Breast epithelium (tissue), 4 donors: Measurements from ENCODE around the gene ZNF776. TPM values are rescaled to one million over a fixed set of nuclear protein-coding genes. Genes with fewer than 3 reads are reported as not detected.
"Not testable (repeated sequence)": the region's sequence is repeated elsewhere in the genome, so short reads cannot be mapped to it uniquely, and the experiment has no call there.

ENCODE experiments used
- DNase-seq, 2 donors: peaks; one replicate each; pipeline ENCODE4 v3.0.0-alpha.2; 2019; ENCODE audit warnings: low spot score in 2 of 2
- H3K27ac ChIP-seq, 2 donors: fragments of 200-600 bp; sonication (generic) in 1 of 2; one replicate each; pipeline ENCODE4 v1.5.1; 2016 to 2019; ENCODE audit warnings: mild to moderate bottlenecking in 1 of 2
- H3K27me3 ChIP-seq, 2 donors: fragments of 200-600 bp; sonication (generic) in 1 of 2; one replicate each; pipeline versions ENCODE4 v1.5.1 to v1.6.0; 2017 to 2019; ENCODE audit warnings: control low read depth in 1 of 2, mild to moderate bottlenecking in 1 of 2
- H3K36me3 ChIP-seq: fragments of 200-600 bp; one replicate; pipeline ENCODE4 v1.5.1; 2019
- H3K4me1 ChIP-seq, 2 donors: fragments of 200-600 bp; sonication (generic); one replicate each; pipeline ENCODE4 v1.5.1; 2016 to 2019; ENCODE audit warnings: control low read depth in 1 of 2
- H3K4me3 ChIP-seq, 3 donors: fragments of 200-600 bp; sonication (generic); 1 replicate in 2 of 3; 2 replicates in 1 of 3; pipeline ENCODE4 v1.5.1; 2016 to 2019; ENCODE audit warnings: mild to moderate bottlenecking in 3 of 3, moderate library complexity in 2 of 3
- H3K9me3 ChIP-seq, 2 donors: fragments of 200-600 bp; sonication (generic) in 1 of 2; one replicate each; pipeline ENCODE4 v1.5.1; 2016 to 2019; ENCODE audit warnings: control low read depth in 1 of 2
- CTCF ChIP-seq, 3 donors: fragments of 450-650 bp; IDR thresholded peaks; one replicate each; pipeline ENCODE4 v1.5.1; 2016 to 2017; ENCODE audit warnings: antibody characterized with exemption in 3 of 3, mild to moderate bottlenecking in 3 of 3, moderate library complexity in 3 of 3
- POLR2A ChIP-seq: fragments of 450-650 bp; IDR thresholded peaks from one replicate; pipeline ENCODE4 v1.6.1; 2016; ENCODE audit warnings: antibody characterized with exemption, mild to moderate bottlenecking, moderate library complexity
- POLR2AphosphoS5 ChIP-seq, 3 donors: sonication (generic); formaldehyde crosslinking; IDR thresholded peaks; one replicate each; pipeline ENCODE4 v1.6.1; 2017; ENCODE audit warnings: antibody characterized with exemption in 3 of 3
- intact Hi-C: fragments of 100-400 bp; cut with DNase I; formaldehyde crosslinking; loops from one replicate; pipeline ENCODE4 v1.15.1; 2023; ENCODE audit warnings: low total_unique reads
- total RNA-seq, 3 donors: library from RNA; depleted of rRNA; stranded (reverse); fragments of >200 nt; gene quantifications; one replicate each; pipeline ENCODE4 v1.1.0, GENCODE V29; 2016

Gene ZNF776
- total RNA-seq, 3 donors from 2014 or later, result 8.5 to 31.8 (median 21.0) TPM

GRCh38 chr19:57712222-57712621, 34.4 kb upstream of the ZNF776 start:
- no peak overlapping the region for H3K27ac ChIP-seq
- TF ChIP-seq CTCF (IDR thresholded peaks at IDR 0.05) (no peak), POLR2A (no peak), POLR2AphosphoS5 (IDR thresholded peaks at IDR 0.05) (no peak)
- no peak for DNase-seq
- no peaks in the 10 kb centered on the region for H3K4me1 ChIP-seq
- H3K4me3 ChIP-seq, result no peak overlapping the region
- intact Hi-C loops, result no loop called here
- H3K27me3 ChIP-seq, result no peaks in the 10 kb centered on the region
- H3K9me3 ChIP-seq, result peaks cover 82 to 83% of the 10 kb centered on the region in 2 donors
- peaks cover 3% of the 10 kb centered on the region for H3K36me3 ChIP-seq

GRCh38 chr19:57719424-57719823, 27.2 kb upstream of the ZNF776 start:
- Histone ChIP-seq H3K9me3 (peaks cover 80 to 98% of the 10 kb centered on the region in 2 donors), H3K27ac (no peak overlapping the region), H3K36me3 (peaks cover 4% of the 10 kb centered on the region), H3K4me1 (no peaks in the 10 kb centered on the region), H3K27me3 (no peaks in the 10 kb centered on the region), H3K4me3 (peak overlapping the region in 1 of 3 donors; percentile 6)
- intact Hi-C loops, result no loop called here
- DNase-seq, result no peak
- TF ChIP-seq CTCF (IDR thresholded peaks at IDR 0.05), result no peak
- no peak for TF ChIP-seq POLR2AphosphoS5 (IDR thresholded peaks at IDR 0.05)
- no peak for TF ChIP-seq POLR2A

GRCh38 chr19:57719901-57720519, 26.6 kb upstream of the ZNF776 start:
- TF ChIP-seq POLR2AphosphoS5 (IDR thresholded peaks at IDR 0.05) (no peak), POLR2A (no peak), CTCF (IDR thresholded peaks at IDR 0.05) (no peak)
- H3K4me1 ChIP-seq, result no peaks in the 10 kb centered on the region
- H3K27ac ChIP-seq, result no peak overlapping the region
- H3K9me3 ChIP-seq, result peaks cover 80 to 98% of the 10 kb centered on the region in 2 donors
- H3K27me3 ChIP-seq, result no peaks in the 10 kb centered on the region
- no peak for DNase-seq
- peak overlapping the region in 1 of 3 donors; percentile 6 for H3K4me3 ChIP-seq
- intact Hi-C loops, result no loop called here
- peaks cover 4% of the 10 kb centered on the region for H3K36me3 ChIP-seq

- Histone ChIP-seq H3K36me3 (peaks cover 4% of the 10 kb centered on the region), H3K4me1 (no peaks in the 10 kb centered on the region), H3K27me3 (no peaks in the 10 kb centered on the region), H3K27ac (no peak overlapping the region), H3K9me3 (peaks cover 84 to 99% of the 10 kb centered on the region in 2 donors), H3K4me3 (peak overlapping the region in 1 of 3 donors; percentile 15)
- intact Hi-C loops, result no loop called here
- TF ChIP-seq POLR2AphosphoS5 (IDR thresholded peaks at IDR 0.05), result no peak
- no peak for TF ChIP-seq CTCF (IDR thresholded peaks at IDR 0.05)
- no peak for TF ChIP-seq POLR2A
- no peak for DNase-seq
These were observed 25.7 kb upstream of the ZNF776 start for GRCh38 chr19:57720878-57721277.

- H3K4me1 ChIP-seq, H3K36me3 ChIP-seq, intact Hi-C loops, H3K27ac ChIP-seq, H3K27me3 ChIP-seq, H3K4me3 ChIP-seq: not testable (repeated sequence)
- TF ChIP-seq CTCF (IDR thresholded peaks at IDR 0.05), result peak in 2 of 3 donors; percentile 51 to 66
- H3K9me3 ChIP-seq, result peaks cover 14 to 36% of the 10 kb centered on the region in 2 donors
- peak; percentile 26 to 59 for DNase-seq
These were observed 8.3 kb upstream of the ZNF776 start for GRCh38 chr19:57738320-57738719.

GRCh38 chr19:57738770-57739169, 7.8 kb upstream of the ZNF776 start:
- H3K4me3 ChIP-seq, DNase-seq, H3K27ac ChIP-seq, H3K4me1 ChIP-seq, H3K27me3 ChIP-seq, intact Hi-C loops, H3K36me3 ChIP-seq: not testable (repeated sequence)
- H3K9me3 ChIP-seq, result peaks cover 14 to 36% of the 10 kb centered on the region in 2 donors
